BLaER1 (cell line): ENCODE data around the gene NR2F1.

Source experiments
- H3K27ac ChIP-seq: shearing (Covaris generic); formaldehyde crosslinking; 2 replicates; pipeline ENCODE4 v1.8.1; 2022
- H3K27me3 ChIP-seq: shearing (Covaris generic); formaldehyde crosslinking; 2 replicates; pipeline ENCODE4 v1.8.1; 2022
- H3K36me3 ChIP-seq: shearing (Covaris generic); formaldehyde crosslinking; 2 replicates; pipeline ENCODE4 v1.8.1; 2022
- H3K4me1 ChIP-seq: shearing (Covaris generic); formaldehyde crosslinking; 2 replicates; pipeline ENCODE4 v1.8.1; 2022
- H3K4me2 ChIP-seq: shearing (Covaris generic); formaldehyde crosslinking; 2 replicates; pipeline ENCODE4 v1.8.1; 2022
- H3K4me3 ChIP-seq: shearing (Covaris generic); formaldehyde crosslinking; 2 replicates; pipeline ENCODE4 v1.8.1; 2022
- H3K9ac ChIP-seq: shearing (Covaris generic); formaldehyde crosslinking; 2 replicates; pipeline ENCODE4 v1.8.1; 2022
- H3K9me3 ChIP-seq: shearing (Covaris generic); formaldehyde crosslinking; 2 replicates; pipeline ENCODE4 v1.8.1; 2022
- H4K20me1 ChIP-seq: shearing (Covaris generic); formaldehyde crosslinking; 2 replicates; pipeline ENCODE4 v1.8.1; 2022
- Cebpa-rat ChIP-seq: shearing (Covaris generic); IDR thresholded peaks from 2 replicates; pipeline ENCODE4 v1.8.1; 2022

Gene NR2F1

DNA sequence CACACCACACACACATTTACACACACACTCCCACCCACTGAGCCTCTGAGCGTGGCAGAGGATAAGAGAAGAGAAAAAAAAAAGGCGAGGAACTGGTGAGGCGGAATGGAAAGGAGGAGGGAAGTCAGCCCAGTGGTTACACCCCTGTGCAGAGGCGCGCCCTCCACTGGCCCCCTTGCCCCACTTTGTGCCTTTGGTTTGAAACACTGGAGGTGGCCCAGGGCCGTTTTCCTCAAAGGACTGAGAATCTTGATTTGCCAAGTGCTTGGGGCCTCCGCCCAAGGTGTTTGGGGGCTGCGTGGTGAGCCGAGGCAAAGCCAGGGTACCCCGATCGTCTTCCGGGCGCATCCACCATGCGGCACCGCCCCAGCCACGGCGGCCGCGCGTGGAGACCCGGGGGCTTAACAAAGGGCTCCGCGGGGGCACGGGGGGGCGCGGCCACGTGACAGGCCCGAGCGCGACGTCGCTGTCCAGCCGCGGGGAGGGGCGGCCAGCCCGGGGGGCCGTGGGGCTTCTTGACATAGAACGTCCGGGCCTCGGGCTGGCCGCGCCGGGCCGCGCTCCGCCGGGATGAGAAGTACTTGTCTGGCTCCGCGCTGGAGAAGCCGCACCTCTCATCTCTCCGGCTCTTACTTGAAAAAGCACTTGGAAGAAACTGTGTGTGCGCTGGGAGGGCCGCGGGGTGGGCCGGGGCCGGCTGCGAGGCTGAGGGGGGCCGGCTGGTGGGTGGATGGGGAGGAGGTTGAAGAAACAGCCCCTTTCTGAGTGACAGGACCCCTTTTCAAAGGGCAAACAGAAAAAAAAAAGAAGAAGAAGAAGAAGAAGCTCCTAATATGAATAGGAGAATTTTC lies 21.0 kb downstream of the NR2F1 start:
- TF ChIP-seq Cebpa-rat: no peak
- Histone ChIP-seq H3K4me3 (no peak overlapping the region), H3K4me1 (no peaks in the 10 kb centered on the region), H3K9me3 (no peaks in the 10 kb centered on the region), H3K9ac (no peak overlapping the region), H3K27me3 (peaks cover 100% of the 10 kb centered on the region), H3K27ac (no peak overlapping the region), H3K4me2 (no peak overlapping the region), H4K20me1 (peaks cover 98% of the 10 kb centered on the region), H3K36me3 (no peaks in the 10 kb centered on the region)

DNA sequence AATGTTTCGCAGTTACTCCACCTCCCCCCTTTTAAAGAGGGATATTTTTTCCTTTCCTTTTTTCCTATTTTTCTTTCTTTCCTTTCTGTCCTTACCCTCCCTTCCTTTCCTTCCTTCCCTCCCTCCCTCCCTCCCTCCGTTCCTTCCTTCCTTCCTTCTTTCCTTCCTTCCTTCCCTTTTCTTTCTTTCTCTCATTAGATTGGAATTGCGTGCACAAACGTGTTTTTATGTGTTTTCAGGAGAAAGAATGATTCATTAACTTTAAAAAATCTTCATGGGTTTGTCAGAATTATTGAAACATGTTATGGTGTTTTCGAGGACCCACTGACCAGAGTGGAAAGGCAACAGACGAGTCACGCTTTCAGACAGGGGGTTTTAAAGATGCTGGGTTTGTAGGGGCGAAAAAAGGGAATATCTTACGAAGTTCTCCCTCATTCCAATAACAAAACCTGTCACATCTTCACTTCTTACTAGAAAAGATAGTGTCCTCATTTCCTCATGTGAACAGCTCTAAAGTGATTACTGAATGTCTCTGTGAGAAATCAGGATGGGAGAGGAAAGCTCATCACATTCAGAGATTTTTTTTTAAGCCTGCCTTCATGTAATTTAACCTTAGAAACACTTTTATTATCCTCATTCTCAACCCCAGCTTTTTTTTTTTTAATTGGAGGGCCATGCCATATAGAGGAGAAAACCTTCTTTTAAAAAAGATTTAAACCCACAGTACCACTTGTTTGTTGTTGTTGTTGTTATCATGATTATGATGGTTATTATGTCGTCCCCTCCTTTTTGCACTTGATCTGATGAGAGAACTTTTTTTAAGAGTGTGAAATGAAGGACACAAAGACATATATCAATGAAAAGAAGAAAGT lies 21.9 kb downstream of the NR2F1 start:
- H3K36me3 ChIP-seq: no peaks in the 10 kb centered on the region
- peaks cover 100% of the 10 kb centered on the region for H3K27me3 ChIP-seq
- H4K20me1 ChIP-seq: peaks cover 98% of the 10 kb centered on the region
- no peak overlapping the region for H3K4me2 ChIP-seq
- TF ChIP-seq Cebpa-rat: no peak
- no peaks in the 10 kb centered on the region for H3K9me3 ChIP-seq
- H3K9ac ChIP-seq: no peak overlapping the region
- no peak overlapping the region for H3K4me3 ChIP-seq
- no peaks in the 10 kb centered on the region for H3K4me1 ChIP-seq
- no peak overlapping the region for H3K27ac ChIP-seq

DNA sequence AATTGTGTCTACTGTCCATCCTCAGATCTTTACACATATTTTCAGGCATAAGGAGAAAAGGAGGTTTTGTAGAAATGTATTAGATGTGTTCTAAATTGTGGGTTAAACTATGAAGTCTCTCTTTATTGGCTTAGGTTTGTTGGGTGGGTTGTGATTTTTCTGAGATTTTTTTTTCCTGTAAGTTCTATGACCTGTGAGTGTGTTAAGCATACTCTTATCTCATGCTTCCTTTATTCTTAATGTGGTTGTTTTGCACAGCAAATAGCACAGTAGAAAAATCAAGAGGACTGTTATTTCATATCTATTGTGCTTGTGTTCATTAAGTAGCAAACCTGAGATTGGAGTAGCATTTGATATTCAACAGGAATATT lies 23.3 kb downstream of the NR2F1 start:
- Histone ChIP-seq H3K9ac (no peak overlapping the region), H4K20me1 (peaks cover 98% of the 10 kb centered on the region), H3K4me2 (no peak overlapping the region), H3K36me3 (no peaks in the 10 kb centered on the region), H3K27ac (no peak overlapping the region), H3K4me1 (no peaks in the 10 kb centered on the region), H3K9me3 (peaks cover 3% of the 10 kb centered on the region; the same call in 1 of the 2 replicates), H3K4me3 (no peak overlapping the region), H3K27me3 (peaks cover 100% of the 10 kb centered on the region)
- TF ChIP-seq Cebpa-rat: no peak

DNA sequence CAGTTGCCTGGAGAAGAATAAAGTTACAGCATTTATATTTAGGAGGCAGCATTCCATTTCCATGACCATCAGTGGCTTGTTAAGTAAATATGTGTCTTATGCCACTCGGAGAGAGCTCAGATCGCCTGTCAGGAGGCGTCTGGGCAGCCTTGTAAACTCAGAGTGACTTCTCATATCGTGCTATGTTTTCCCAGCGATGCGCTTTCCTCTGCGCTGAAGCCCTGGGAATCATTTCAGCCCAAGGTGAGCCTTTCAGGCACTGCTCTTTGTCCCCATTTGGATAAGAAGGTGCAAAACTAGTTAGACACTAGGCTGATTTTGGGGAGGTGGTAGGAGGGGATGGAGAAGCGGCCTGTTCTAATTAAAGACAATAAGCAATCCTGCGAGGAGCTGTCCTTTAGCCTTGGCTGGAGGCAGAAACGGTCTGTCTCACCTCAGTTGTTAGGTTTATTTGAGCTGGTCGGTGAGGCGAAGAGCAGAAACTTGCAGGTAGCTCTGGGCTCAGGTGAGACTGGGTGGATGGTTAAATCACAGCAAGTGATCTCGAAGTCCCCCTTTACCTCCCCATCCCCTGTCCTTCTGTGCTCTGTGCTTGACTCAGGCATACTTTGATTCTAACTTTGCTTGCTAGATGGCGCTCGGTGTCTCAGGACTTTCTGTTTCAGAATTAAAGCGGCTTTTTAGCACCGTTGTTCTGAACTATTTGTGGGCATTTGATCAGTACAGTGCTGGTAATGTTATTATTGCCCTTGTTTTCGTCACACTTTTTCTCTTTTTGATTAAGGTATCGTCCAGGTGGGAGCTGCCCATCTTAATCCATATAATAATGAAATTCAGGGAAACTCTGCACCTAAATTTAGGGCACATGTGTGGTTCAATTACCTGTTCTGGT lies 24.6 kb downstream of the NR2F1 start:
- Histone ChIP-seq H3K9me3 (peaks cover 3% of the 10 kb centered on the region; the same call in 1 of the 2 replicates), H3K27ac (no peak overlapping the region), H3K4me2 (no peak overlapping the region), H3K27me3 (peaks cover 100% of the 10 kb centered on the region), H3K9ac (no peak overlapping the region), H4K20me1 (peaks cover 95% of the 10 kb centered on the region), H3K4me1 (no peaks in the 10 kb centered on the region), H3K4me3 (no peak overlapping the region), H3K36me3 (no peaks in the 10 kb centered on the region)
- TF ChIP-seq Cebpa-rat: no peak

- Histone ChIP-seq H3K9me3 (peaks cover 3% of the 10 kb centered on the region; the same call in 1 of the 2 replicates), H3K27me3 (peaks cover 100% of the 10 kb centered on the region), H3K9ac (no peak overlapping the region), H3K4me2 (no peak overlapping the region), H3K4me3 (no peak overlapping the region), H3K27ac (no peak overlapping the region), H4K20me1 (peaks cover 90% of the 10 kb centered on the region), H3K36me3 (no peaks in the 10 kb centered on the region), H3K4me1 (no peaks in the 10 kb centered on the region)
- TF ChIP-seq Cebpa-rat: no peak
Measured at GRCh38 chr5:93608855-93609254, 25.8 kb downstream of the NR2F1 start.

- peaks cover 100% of the 10 kb centered on the region for H3K27me3 ChIP-seq
- no peak overlapping the region for H3K4me3 ChIP-seq
- H3K4me2 ChIP-seq: no peak overlapping the region
- peaks cover 3% of the 10 kb centered on the region; the same call in 1 of the 2 replicates for H3K9me3 ChIP-seq
- H3K4me1 ChIP-seq: no peaks in the 10 kb centered on the region
- no peak for TF ChIP-seq Cebpa-rat
- no peak overlapping the region for H3K9ac ChIP-seq
- no peak overlapping the region for H3K27ac ChIP-seq
- H4K20me1 ChIP-seq: peaks cover 92% of the 10 kb centered on the region
- no peaks in the 10 kb centered on the region for H3K36me3 ChIP-seq
Measured at GRCh38 chr5:93609762-93610161, 26.7 kb downstream of the NR2F1 start.

GRCh38 chr5:93610581-93611272 lies 27.7 kb downstream of the NR2F1 start:
- H3K27me3 ChIP-seq: peaks cover 99% of the 10 kb centered on the region
- peaks cover 92% of the 10 kb centered on the region for H4K20me1 ChIP-seq
- H3K36me3 ChIP-seq: no peaks in the 10 kb centered on the region
- peaks cover 3% of the 10 kb centered on the region; the same call in 1 of the 2 replicates for H3K9me3 ChIP-seq
- TF ChIP-seq Cebpa-rat: no peak
- H3K27ac ChIP-seq: no peak overlapping the region
- no peak overlapping the region for H3K4me2 ChIP-seq
- H3K4me1 ChIP-seq: no peaks in the 10 kb centered on the region
- H3K9ac ChIP-seq: no peak overlapping the region
- no peak overlapping the region for H3K4me3 ChIP-seq

GRCh38 chr5:93611273-93611975 lies 28.4 kb downstream of the NR2F1 start:
- Histone ChIP-seq H3K27ac (no peak overlapping the region), H3K4me2 (no peak overlapping the region), H3K36me3 (no peaks in the 10 kb centered on the region), H3K4me1 (no peaks in the 10 kb centered on the region), H4K20me1 (peaks cover 91% of the 10 kb centered on the region), H3K27me3 (peaks cover 99% of the 10 kb centered on the region), H3K9ac (no peak overlapping the region), H3K4me3 (no peak overlapping the region), H3K9me3 (peaks cover 3% of the 10 kb centered on the region; the same call in 1 of the 2 replicates)
- TF ChIP-seq Cebpa-rat: no peak
